Ectodermal cell (in vitro differentiated cells): ENCODE results near the gene INF2.
A peak's percentile ranks its signal among the peaks of the same experiment; 100 is the strongest.
"Not testable (repeated sequence)": the region's sequence is repeated elsewhere in the genome, so short reads cannot be mapped to it uniquely, and the experiment has no call there.

Source experiments
- H3K27ac ChIP-seq: 2 replicates; pipeline ENCODE4 v1.7.0; 2013; ENCODE audit warnings: mild to moderate bottlenecking, low read depth, low read length; ENCODE audit not compliant: insufficient read depth, poor library complexity, severe bottlenecking
- H3K27me3 ChIP-seq: 2 replicates; pipeline ENCODE4 v1.7.0; 2013; ENCODE audit warnings: mild to moderate bottlenecking, low read length; ENCODE audit not compliant: insufficient read depth, control insufficient read depth, poor library complexity, severe bottlenecking
- H3K36me3 ChIP-seq: one replicate; pipeline ENCODE4 v1.7.0; 2013; ENCODE audit warnings: low read length; ENCODE audit not compliant: control insufficient read depth, insufficient read depth
- H3K4me1 ChIP-seq: one replicate; pipeline ENCODE4 v1.7.0; 2013; ENCODE audit warnings: low read length; ENCODE audit not compliant: control insufficient read depth, insufficient read depth
- H3K4me3 ChIP-seq: 2 replicates; pipeline ENCODE4 v1.7.0; 2013; ENCODE audit warnings: low read depth, low read length, control low read depth; ENCODE audit not compliant: insufficient read depth
- H3K9me3 ChIP-seq: 2 replicates; pipeline ENCODE4 v1.7.0; 2013; ENCODE audit warnings: mild to moderate bottlenecking, low read length, moderate library complexity; ENCODE audit not compliant: control insufficient read depth
- WGBS, 2 experiments: methylation state at CpG; one replicate each; pipeline ENCODE4 v1.1.7; 2013; ENCODE audit warnings: missing lambda C conversion rate in 2 of 2; 5-methylcytosine and 5-hydroxymethylcytosine counted together

INF2 gene

DNA sequence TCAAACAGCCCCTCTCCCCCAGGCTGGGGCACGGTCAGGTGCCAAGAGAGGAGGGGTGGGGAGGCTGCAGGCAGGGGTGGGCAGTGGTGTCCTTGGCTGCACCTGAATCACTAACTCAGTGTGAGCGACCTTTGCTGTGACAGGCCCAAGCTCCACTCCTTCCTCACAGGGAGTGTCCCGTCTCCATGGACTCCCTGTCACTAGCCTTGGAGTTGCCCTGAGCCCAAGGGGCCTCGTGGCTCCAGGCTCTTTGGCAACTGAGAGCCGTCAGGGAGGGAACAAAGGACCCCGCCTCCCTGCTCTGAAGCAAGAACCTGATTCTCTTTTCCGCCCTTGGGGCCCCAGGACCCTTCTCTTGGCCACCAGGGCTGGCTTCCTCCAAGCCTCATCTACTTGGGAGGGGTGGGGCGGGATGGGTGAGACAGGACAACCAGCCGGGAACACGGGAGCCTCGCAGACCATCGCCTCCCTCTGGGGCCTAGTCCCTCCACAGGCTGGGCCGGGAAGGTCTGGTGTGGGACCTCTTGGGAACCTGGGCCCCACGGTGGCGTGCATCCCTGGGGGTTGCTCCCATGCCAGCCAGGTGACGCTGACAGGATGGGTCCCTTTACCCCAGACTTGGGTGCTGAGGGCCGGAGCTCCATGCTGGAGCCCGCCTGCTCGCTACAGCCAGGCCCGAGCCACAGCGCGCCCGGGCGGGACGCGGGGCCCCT lies 33.7 kb downstream of the INF2 start:
- H3K4me1 ChIP-seq: peaks cover 11% of the 10 kb centered on the region
- H3K27me3 ChIP-seq: no peaks in the 10 kb centered on the region
- WGBS, 2 experiments: 53 to 54% methylated on average over 26 of the region's 26 CpGs
- H3K4me3 ChIP-seq: no peak overlapping the region
- H3K27ac ChIP-seq: no peak overlapping the region
- H3K9me3 ChIP-seq: no peaks in the 10 kb centered on the region
- H3K36me3 ChIP-seq: no peaks in the 10 kb centered on the region

DNA sequence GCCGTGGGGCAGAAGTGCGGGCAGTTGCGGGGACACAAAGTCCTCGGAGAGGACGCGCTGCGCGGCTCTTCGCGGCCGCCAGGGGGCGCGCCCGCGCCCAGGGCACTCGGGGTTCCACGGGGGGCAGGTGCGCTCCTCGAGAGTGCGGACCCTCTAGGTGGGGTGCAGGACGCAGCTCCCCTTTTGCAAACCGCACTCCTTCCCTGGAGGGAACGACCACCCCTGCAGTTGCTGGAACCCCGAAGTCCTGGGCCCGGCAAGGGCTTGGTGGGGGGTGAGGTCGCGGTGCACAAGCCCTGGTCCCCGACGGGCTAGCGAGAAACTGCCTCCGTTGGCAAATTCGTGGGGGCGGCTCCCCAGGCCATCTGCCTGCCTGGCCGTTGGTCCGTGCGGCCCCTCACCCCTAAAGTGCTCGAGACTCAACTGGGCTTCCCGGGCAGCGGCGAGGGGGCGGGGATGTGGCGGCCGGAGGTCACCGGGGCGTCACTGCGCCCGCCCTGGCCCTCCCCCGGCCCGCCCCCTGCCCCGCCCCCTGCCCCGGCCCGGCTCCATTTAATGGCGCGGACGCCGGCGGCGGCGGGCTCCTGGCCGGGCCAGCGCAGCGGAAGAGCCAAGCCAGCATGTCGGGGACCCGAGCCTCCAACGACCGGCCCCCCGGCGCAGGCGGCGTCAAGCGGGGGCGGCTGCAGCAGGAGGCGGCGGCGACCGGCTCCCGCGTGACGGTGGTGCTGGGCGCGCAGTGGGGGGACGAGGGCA lies 34.4 kb downstream of the INF2 start, which contains the start of gene ADSS1:
Gene ADSS1 (plus strand): TSS at position 579 of the 756 bp plus-strand sequence. CDS start 42 bp downstream, at position 621.
- WGBS, 2 experiments: 2% methylated on average over 82 of the region's 82 CpGs
- Histone ChIP-seq H3K4me1 (peaks cover 11% of the 10 kb centered on the region), H3K27me3 (no peaks in the 10 kb centered on the region), H3K36me3 (no peaks in the 10 kb centered on the region), H3K4me3 (peak within 1 kb of the TSS; percentile 53), H3K27ac (no peak within 1 kb of the TSS), H3K9me3 (no peaks in the 10 kb centered on the region)

DNA sequence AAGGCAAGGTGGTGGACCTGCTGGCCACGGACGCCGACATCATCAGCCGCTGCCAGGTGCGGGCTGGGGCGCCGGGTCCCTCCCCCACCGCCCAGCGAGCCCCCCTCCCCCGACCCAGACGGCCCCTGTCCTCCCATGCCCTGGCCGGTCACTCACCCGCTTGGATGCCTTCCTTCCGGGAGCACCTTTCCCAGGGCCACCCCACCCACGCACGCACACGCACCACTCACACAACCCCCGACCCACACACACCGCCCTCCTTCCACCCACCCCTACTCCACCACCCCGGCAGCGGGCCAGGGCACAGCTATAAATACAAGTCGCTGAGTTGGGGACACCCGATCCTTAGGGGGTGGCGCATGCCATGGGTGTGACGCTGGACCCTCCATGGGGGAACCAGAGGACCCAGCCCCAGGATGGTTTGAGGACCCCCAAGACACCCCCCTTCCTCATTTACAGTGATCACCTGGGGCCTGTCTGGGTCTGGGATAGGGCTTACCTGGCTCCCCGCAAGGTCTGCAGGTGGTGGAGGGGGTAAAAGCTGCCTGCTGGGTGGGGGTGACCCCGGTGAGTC lies 35.1 kb downstream of the INF2 start:
- Histone ChIP-seq H3K36me3 (no peaks in the 10 kb centered on the region), H3K27me3 (no peaks in the 10 kb centered on the region), H3K9me3 (no peaks in the 10 kb centered on the region), H3K4me1 (peaks cover 11% of the 10 kb centered on the region), H3K4me3 (peak overlapping the region; percentile 53), H3K27ac (no peak overlapping the region)
- WGBS, 2 experiments: 10 to 11% methylated on average over 27 of the region's 27 CpGs

GRCh38 chr14:104724981-104725771 lies 35.8 kb downstream of the INF2 start:
- no peaks in the 10 kb centered on the region for H3K36me3 ChIP-seq
- H3K9me3 ChIP-seq: no peaks in the 10 kb centered on the region
- H3K27me3 ChIP-seq: no peaks in the 10 kb centered on the region
- peaks cover 11% of the 10 kb centered on the region for H3K4me1 ChIP-seq
- H3K4me3 ChIP-seq: peak overlapping the region; percentile 53
- WGBS, 2 experiments: 24 to 26% methylated on average over 24 of the region's 24 CpGs
- no peak overlapping the region for H3K27ac ChIP-seq

- Histone ChIP-seq H3K36me3 (no peaks in the 10 kb centered on the region), H3K27ac (no peak overlapping the region), H3K9me3 (no peaks in the 10 kb centered on the region), H3K27me3 (no peaks in the 10 kb centered on the region), H3K4me3 (no peak overlapping the region), H3K4me1 (peaks cover 11% of the 10 kb centered on the region)
- 83 to 84% methylated on average over 25 of the region's 25 CpGs for WGBS, 2 experiments
These were observed 36.5 kb downstream of the INF2 start for GRCh38 chr14:104725772-104726548.

DNA sequence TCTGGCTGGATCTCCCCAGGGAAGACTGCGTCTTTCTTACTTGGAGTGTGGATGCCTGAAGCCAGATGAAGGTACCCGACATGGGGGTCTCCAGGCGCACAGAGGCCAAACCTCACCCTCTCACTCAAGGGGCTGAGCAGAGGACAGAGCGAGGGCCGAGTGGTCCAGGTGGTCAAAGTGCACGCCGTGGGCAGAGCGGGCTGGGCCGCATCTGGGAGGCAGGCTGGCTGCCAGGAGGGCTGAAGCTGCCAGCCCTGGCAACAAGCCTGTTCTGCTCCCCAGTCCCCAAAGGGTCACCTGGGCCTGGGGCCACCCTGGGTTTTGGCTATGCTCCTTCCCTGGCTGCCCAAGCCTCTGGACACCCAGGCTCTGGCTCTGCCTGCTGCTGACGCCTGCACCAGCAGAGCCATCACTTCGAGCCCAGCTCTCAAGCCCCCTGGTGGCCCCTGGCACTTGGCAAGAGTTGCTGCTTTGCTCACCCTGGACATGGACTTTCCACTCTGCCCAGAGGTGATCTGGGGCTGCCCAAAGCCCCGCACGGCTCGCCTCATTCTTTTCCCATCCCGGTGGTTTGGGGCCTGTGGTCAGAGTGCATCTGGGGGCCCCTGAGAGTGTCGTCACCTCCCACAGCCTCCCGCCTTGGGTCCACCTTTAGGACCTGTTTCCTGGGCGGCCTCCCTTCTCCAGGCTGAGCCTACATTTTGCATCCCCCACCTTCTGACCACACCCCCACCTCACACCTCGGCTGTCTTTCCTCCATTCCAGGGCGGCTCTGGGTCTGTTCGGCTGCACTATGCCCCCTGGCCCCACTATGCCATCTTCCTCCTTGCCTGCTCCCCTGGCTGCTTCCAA lies 37.4 kb downstream of the INF2 start:
- Histone ChIP-seq H3K4me1 (peaks cover 11% of the 10 kb centered on the region), H3K4me3 (no peak overlapping the region), H3K27me3 (no peaks in the 10 kb centered on the region), H3K9me3 (no peaks in the 10 kb centered on the region), H3K36me3 (no peaks in the 10 kb centered on the region), H3K27ac (no peak overlapping the region)
- 88 to 90% methylated on average over 21 of the region's 21 CpGs for WGBS, 2 experiments

- Histone ChIP-seq H3K4me3 (no peak overlapping the region), H3K36me3 (no peaks in the 10 kb centered on the region), H3K4me1 (peaks cover 11% of the 10 kb centered on the region), H3K9me3 (no peaks in the 10 kb centered on the region), H3K27ac (no peak overlapping the region), H3K27me3 (no peaks in the 10 kb centered on the region)
- 91 to 92% methylated on average over 17 of the region's 17 CpGs for WGBS, 2 experiments
These were observed 39.2 kb downstream of the INF2 start for GRCh38 chr14:104728631-104729030.

- not testable (repeated sequence) for H3K9me3 ChIP-seq, H3K27ac ChIP-seq, H3K4me3 ChIP-seq, H3K36me3 ChIP-seq, H3K27me3 ChIP-seq
- H3K4me1 ChIP-seq: peaks cover 11% of the 10 kb centered on the region
- 92 to 95% methylated on average over 24 to 26 of the region's 73 CpGs for WGBS, 2 experiments
These were observed 39.9 kb downstream of the INF2 start for GRCh38 chr14:104729176-104729834.
